ENCODE results near the gene SNAI3. TPM values are rescaled to one million over a fixed set of nuclear protein-coding genes. Genes with fewer than 3 reads are reported as not detected.

Gene SNAI3
- total and polyA plus RNA-seq, 2 experiments from 2014 or later, result 2.9 to 3.7 TPM

GRCh38 chr16:88716201-88716600, 29.9 kb upstream of the SNAI3 start:
- no peak for TF ChIP-seq CTCF (IDR thresholded peaks at IDR 0.05; ENCODE audit: low read depth, low read length)
- Histone ChIP-seq H3K36me3 (peaks cover 14% of the 10 kb centered on the region), H3K4me3 (no peak overlapping the region), H3K4me1 (ENCODE audit: low read depth) (no peaks in the 10 kb centered on the region), H3K27ac (no peak overlapping the region), H3K27me3 (no peaks in the 10 kb centered on the region), H3K9me3 (ENCODE audit: low read depth) (no peaks in the 10 kb centered on the region)
- DNase-seq (ENCODE audit: low read depth in 1 of 2, low spot score in 1 of 2), result no peak

GRCh38 chr16:88715312-88716190, 29.2 kb upstream of the SNAI3 start:
- Histone ChIP-seq H3K9me3 (ENCODE audit: low read depth) (no peaks in the 10 kb centered on the region), H3K4me1 (ENCODE audit: low read depth) (no peaks in the 10 kb centered on the region), H3K4me3 (no peak overlapping the region), H3K27ac (no peak overlapping the region), H3K36me3 (peaks cover 14% of the 10 kb centered on the region), H3K27me3 (no peaks in the 10 kb centered on the region)
- no peak for DNase-seq (ENCODE audit: low read depth in 1 of 2, low spot score in 1 of 2)
- no peak for TF ChIP-seq CTCF (IDR thresholded peaks at IDR 0.05; ENCODE audit: low read depth, low read length)

- H3K36me3 ChIP-seq, result peaks cover 9% of the 10 kb centered on the region
- no peak overlapping the region for H3K4me3 ChIP-seq
- no peaks in the 10 kb centered on the region for H3K9me3 ChIP-seq (ENCODE audit: low read depth)
- no peaks in the 10 kb centered on the region for H3K4me1 ChIP-seq (ENCODE audit: low read depth)
- no peak for TF ChIP-seq CTCF (IDR thresholded peaks at IDR 0.05; ENCODE audit: low read depth, low read length)
- no peak for DNase-seq (ENCODE audit: low read depth in 1 of 2, low spot score in 1 of 2)
- no peaks in the 10 kb centered on the region for H3K27me3 ChIP-seq
- H3K27ac ChIP-seq, result no peak overlapping the region
Measured at GRCh38 chr16:88714420-88715302, 28.4 kb upstream of the SNAI3 start.

GRCh38 chr16:88713568-88714419, 27.5 kb upstream of the SNAI3 start:
- no peak overlapping the region for H3K27ac ChIP-seq
- no peak overlapping the region for H3K4me3 ChIP-seq
- H3K27me3 ChIP-seq, result no peaks in the 10 kb centered on the region
- H3K9me3 ChIP-seq (ENCODE audit: low read depth), result no peaks in the 10 kb centered on the region
- H3K36me3 ChIP-seq, result peaks cover 9% of the 10 kb centered on the region
- no peak for DNase-seq (ENCODE audit: low read depth in 1 of 2, low spot score in 1 of 2)
- H3K4me1 ChIP-seq (ENCODE audit: low read depth), result no peaks in the 10 kb centered on the region
- TF ChIP-seq CTCF (IDR thresholded peaks at IDR 0.05; ENCODE audit: low read depth, low read length), result no peak

GRCh38 chr16:88713054-88713453, 26.7 kb upstream of the SNAI3 start:
- no peak for DNase-seq (ENCODE audit: low read depth in 1 of 2, low spot score in 1 of 2)
- Histone ChIP-seq H3K9me3 (ENCODE audit: low read depth) (no peaks in the 10 kb centered on the region), H3K4me1 (ENCODE audit: low read depth) (no peaks in the 10 kb centered on the region), H3K27ac (no peak overlapping the region), H3K36me3 (peaks cover 9% of the 10 kb centered on the region), H3K4me3 (no peak overlapping the region), H3K27me3 (no peaks in the 10 kb centered on the region)
- TF ChIP-seq CTCF (IDR thresholded peaks at IDR 0.05; ENCODE audit: low read depth, low read length), result no peak

Data from cardiac muscle cell (in vitro differentiated cells and primary cell).